HepG2 (cell line): ENCODE measurements around the gene MTURN. TPM values are rescaled to one million over a fixed set of nuclear protein-coding genes. Genes with fewer than 3 reads are reported as not detected.

Experiments
- ATAC-seq: fragments of 200-7000 bp; cut with Tn5 transposase; 3 replicates; pipeline ENCODE4 v1.9.1; 2020; ENCODE audit warnings: mild to moderate bottlenecking, moderate library complexity
- BruUV-seq: library from RNA; stranded (reverse); fragments of 400-500 nt; replicated peaks from 2 replicates; lab custom pipeline; 2021; lab: Mats Ljungman, UMichigan
- CTCF ChIA-PET: fragments of 300-600 bp; formaldehyde crosslinking; extraction: SDS; loops from one replicate; lab custom pipeline; 2021; ENCODE audit warnings: low total read pairs, inconsistent platforms, low intra/inter-chr PET ratio; lab: Yijun Ruan, JAX
- POLR2A ChIA-PET: fragments of 350-600 bp; sonication (Branson Sonifier 250); formaldehyde crosslinking; loops from one replicate; lab custom pipeline; 2020; ENCODE audit warnings: antibody characterized with exemption, inconsistent platforms; lab: Yijun Ruan, JAX
- DNase-seq: peaks from one replicate; pipeline ENCODE4 v3.0.0-alpha.2; 2015; ENCODE audit warnings: low spot score
- FAIRE-seq: peaks from 3 replicates; lab custom pipeline; 2011; peaks lifted over from hg19 to GRCh38; lab: Jason Lieb, UNC
- H2AFZ ChIP-seq: one replicate; pipeline ENCODE4 v1.6.1; 2011; ENCODE audit warnings: low read length, inconsistent platforms
- H3K27ac ChIP-seq: fragments of 300-600 bp; 3 replicates; pipeline ENCODE4 v1.8.0; 2011; ENCODE audit warnings: mixed run types, mild to moderate bottlenecking, mixed read lengths, low read length, inconsistent platforms; ENCODE audit not compliant: insufficient read depth; ENCODE audit errors: extremely low read length
- H3K27me3 ChIP-seq, 2 experiments: fragments of 200-600 bp in 1 of 2; 2 replicates in 1 of 2; 3 replicates in 1 of 2; pipeline versions ENCODE4 v1.6.0 to v1.8.0; 2011; ENCODE audit warnings: low read length in 2 of 2, mild to moderate bottlenecking in 2 of 2, moderate library complexity in 2 of 2, inconsistent platforms in 1 of 2; ENCODE audit not compliant: insufficient read depth in 2 of 2, control insufficient read depth in 1 of 2
- H3K36me3 ChIP-seq, 2 experiments: fragments of 200-600 bp in 1 of 2; replicated peaks in 1 of 2; 2 replicates in 1 of 2; 3 replicates in 1 of 2; pipeline versions ENCODE4 v1.5.1 to v1.8.0; 2011; ENCODE audit warnings: low read length in 2 of 2, inconsistent platforms in 1 of 2; ENCODE audit not compliant: insufficient read depth in 2 of 2, control insufficient read depth in 1 of 2
- H3K4me1 ChIP-seq: 2 replicates; pipeline ENCODE4 v1.5.1; 2012; ENCODE audit warnings: low read length, inconsistent platforms; ENCODE audit not compliant: insufficient read depth
- H3K4me2 ChIP-seq: 2 replicates; pipeline ENCODE4 v1.6.0; 2011; ENCODE audit warnings: low read depth, low read length, inconsistent platforms
- H3K4me3 ChIP-seq, 3 experiments: fragments of 200-600 bp in 1 of 3; sonication (generic), shearing (Covaris generic) in 1 of 3; replicated peaks in 1 of 3; 2 replicates each; pipeline ENCODE4 v1.5.1; 2011 to 2016; ENCODE audit warnings: low read length in 3 of 3, inconsistent platforms in 2 of 3, low read depth in 2 of 3, mild to moderate bottlenecking in 2 of 3, control low read depth in 1 of 3, mixed read lengths in 1 of 3; ENCODE audit not compliant: insufficient read depth in 1 of 3
- H3K79me2 ChIP-seq: one replicate; pipeline ENCODE4 v1.6.1; 2011; ENCODE audit warnings: low read length, inconsistent platforms; ENCODE audit not compliant: insufficient read depth
- H3K9ac ChIP-seq: 2 replicates; pipeline ENCODE4 v1.6.0; 2011; ENCODE audit warnings: mild to moderate bottlenecking, low read depth, low read length, inconsistent platforms; ENCODE audit not compliant: insufficient read depth
- H3K9me3 ChIP-seq: 2 replicates; pipeline ENCODE4 v1.5.1; 2012; ENCODE audit warnings: mild to moderate bottlenecking, low read length
- H4K20me1 ChIP-seq: 2 replicates; pipeline ENCODE4 v1.6.0; 2011; ENCODE audit warnings: inconsistent platforms, mild to moderate bottlenecking, low read length, moderate library complexity; ENCODE audit not compliant: insufficient read depth
- AKAP8 ChIP-seq: sonication (generic); formaldehyde crosslinking; IDR thresholded peaks from 2 replicates; pipeline ENCODE4 v1.5.1; 2020; ENCODE audit warnings: mild to moderate bottlenecking, missing genetic modification reagents
- STAG1 ChIP-seq: sonication (generic); formaldehyde crosslinking; IDR thresholded peaks from 2 replicates; pipeline ENCODE4 v1.4.0; 2020; ENCODE audit warnings: missing genetic modification reagents
- ZNF17 ChIP-seq: sonication (generic); formaldehyde crosslinking; IDR thresholded peaks from 2 replicates; pipeline ENCODE4 v1.5.0; 2020; ENCODE audit warnings: mild to moderate bottlenecking, missing genetic modification reagents
- ZNF251 ChIP-seq: sonication (generic); formaldehyde crosslinking; IDR thresholded peaks from 2 replicates; pipeline ENCODE4 v1.9.0; 2021; ENCODE audit warnings: mild to moderate bottlenecking, missing genetic modification reagents
- ZNF768 ChIP-seq: sonication (generic); formaldehyde crosslinking; IDR thresholded peaks from 2 replicates; pipeline ENCODE4 v1.4.0; 2020; ENCODE audit warnings: missing genetic modification reagents
- WGBS: methylation state at CpG from one replicate; pipeline ENCODE4 v1.1.6; 2017; ENCODE audit warnings: low lambda C conversion rate; 5-methylcytosine and 5-hydroxymethylcytosine counted together
- in situ Hi-C: cut with HindIII; loops from 2 replicates; pipeline ENCODE4 v1.10.0; 2017; ENCODE audit warnings: low pct_unique_long_range_greater_than_20kb; ENCODE audit not compliant: extremely low pct_ligation_motif_present
- intact Hi-C: fragments of 100-400 bp; cut with micrococcal nuclease; formaldehyde crosslinking; loops from one replicate; pipeline ENCODE4 v1.10.0; 2022; ENCODE audit not compliant: unreplicated experiment
- polyA plus RNA-seq, 8 experiments: library from polyadenylated mRNA; depleted of rRNA in 3 of 8; stranded (reverse) in 7 of 8; unstranded in 1 of 8; fragments of >200 nt; fragmentation: Illumina TruSeq in 4 of 8; extraction: Trizol in 4 of 8; gene quantifications; 2 replicates each; pipeline versions ENCODE4 v1.2.1 to v1.2.3, GENCODE V29; 2011 to 2016; ENCODE audit warnings: low read depth in 4 of 8, missing spikeins in 1 of 8, mixed read lengths in 1 of 8; ENCODE audit not compliant: insufficient read depth in 1 of 8
- total RNA-seq, 5 experiments: library from RNA; depleted of rRNA; stranded (reverse); fragments of >200 nt; fragmentation: Illumina TruSeq; extraction: Trizol; gene quantifications; 2 replicates each; pipeline ENCODE4 v1.2.3, GENCODE V29; 2016; ENCODE audit warnings: low read depth in 1 of 5
- TF ChIP-seq, protein P1 (sequence below): sonication (generic); formaldehyde crosslinking; IDR thresholded peaks from 2 replicates; pipeline ENCODE4; 2020; ENCODE audit warnings: missing genetic modification reagents, mild to moderate bottlenecking, borderline replicate concordance
- TF ChIP-seq, protein P2 (sequence below): sonication (generic); formaldehyde crosslinking; IDR thresholded peaks from 2 replicates; pipeline ENCODE4 v1.5.0; 2020; ENCODE audit warnings: mild to moderate bottlenecking, missing genetic modification reagents, moderate library complexity

The MTURN gene
- total and polyA plus RNA-seq, 2 of the 13 experiments (the other 11 are each of a cell fraction or from before 2014, with no cell fraction given): 5.7 to 7.2 TPM

DNA sequence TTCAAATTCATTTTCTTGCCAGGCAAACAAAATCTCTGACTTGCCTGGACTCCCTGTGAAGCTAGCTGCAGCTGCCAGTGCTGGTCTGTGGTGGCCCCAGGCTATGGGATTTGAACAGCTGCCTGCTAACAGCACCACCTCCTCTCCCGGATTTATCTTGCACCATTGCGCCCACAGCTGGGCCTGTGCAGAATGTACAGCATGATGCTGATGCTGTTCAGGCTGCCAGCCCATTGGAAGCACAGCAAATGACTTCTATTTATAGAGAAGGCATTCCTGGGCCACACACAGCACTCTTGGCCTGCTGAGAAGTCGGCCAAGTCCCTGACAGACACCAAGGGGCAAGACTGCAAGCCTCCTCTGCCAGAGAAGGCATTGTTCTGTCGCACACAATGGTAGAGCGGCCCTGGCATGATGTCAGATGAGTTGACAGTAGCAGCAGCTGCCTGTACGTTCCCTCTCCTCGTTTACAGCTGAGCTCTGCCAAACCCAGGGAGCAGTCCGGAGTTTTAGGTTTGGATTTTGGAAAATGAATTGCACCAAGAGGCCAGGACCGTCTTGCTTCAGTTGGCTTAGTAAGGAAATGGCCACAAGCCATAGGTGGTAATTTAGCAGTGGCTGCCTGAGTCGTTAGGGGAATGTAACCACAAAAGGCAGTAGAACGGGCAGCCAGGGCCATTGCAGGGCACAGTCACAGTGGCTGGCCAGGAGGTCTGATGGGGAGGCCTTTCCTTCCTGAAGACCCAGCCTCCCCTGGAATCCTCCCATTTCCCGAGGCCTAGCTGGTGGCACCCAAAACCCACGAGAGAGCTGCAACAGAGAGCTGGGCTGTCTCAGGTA is 38.5 kb downstream of the MTURN start:
- no peak overlapping the region for H3K4me3 ChIP-seq
- no peak overlapping the region for H3K9ac ChIP-seq
- H3K4me2 ChIP-seq: no peak overlapping the region; the same call in 1 of the 2 replicates
- DNase-seq (peak; percentile 20), ATAC-seq (peak; percentile 88), FAIRE-seq (no peak)
- no peaks in the 10 kb centered on the region for H4K20me1 ChIP-seq
- no peak for TF ChIP-seq ZNF251 (CRISPR knock-in tag)
- TF ChIP-seq, protein P1, sequence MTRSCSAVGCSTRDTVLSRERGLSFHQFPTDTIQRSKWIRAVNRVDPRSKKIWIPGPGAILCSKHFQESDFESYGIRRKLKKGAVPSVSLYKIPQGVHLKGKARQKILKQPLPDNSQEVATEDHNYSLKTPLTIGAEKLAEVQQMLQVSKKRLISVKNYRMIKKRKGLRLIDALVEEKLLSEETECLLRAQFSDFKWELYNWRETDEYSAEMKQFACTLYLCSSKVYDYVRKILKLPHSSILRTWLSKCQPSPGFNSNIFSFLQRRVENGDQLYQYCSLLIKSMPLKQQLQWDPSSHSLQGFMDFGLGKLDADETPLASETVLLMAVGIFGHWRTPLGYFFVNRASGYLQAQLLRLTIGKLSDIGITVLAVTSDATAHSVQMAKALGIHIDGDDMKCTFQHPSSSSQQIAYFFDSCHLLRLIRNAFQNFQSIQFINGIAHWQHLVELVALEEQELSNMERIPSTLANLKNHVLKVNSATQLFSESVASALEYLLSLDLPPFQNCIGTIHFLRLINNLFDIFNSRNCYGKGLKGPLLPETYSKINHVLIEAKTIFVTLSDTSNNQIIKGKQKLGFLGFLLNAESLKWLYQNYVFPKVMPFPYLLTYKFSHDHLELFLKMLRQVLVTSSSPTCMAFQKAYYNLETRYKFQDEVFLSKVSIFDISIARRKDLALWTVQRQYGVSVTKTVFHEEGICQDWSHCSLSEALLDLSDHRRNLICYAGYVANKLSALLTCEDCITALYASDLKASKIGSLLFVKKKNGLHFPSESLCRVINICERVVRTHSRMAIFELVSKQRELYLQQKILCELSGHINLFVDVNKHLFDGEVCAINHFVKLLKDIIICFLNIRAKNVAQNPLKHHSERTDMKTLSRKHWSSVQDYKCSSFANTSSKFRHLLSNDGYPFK (CRISPR knock-in tag): no peak
- peak; percentile 20; the same call in 1 of the 2 replicates for TF ChIP-seq ZNF768
- no peak for TF ChIP-seq ZNF17 (CRISPR knock-in tag)
- TF ChIP-seq, protein P2, sequence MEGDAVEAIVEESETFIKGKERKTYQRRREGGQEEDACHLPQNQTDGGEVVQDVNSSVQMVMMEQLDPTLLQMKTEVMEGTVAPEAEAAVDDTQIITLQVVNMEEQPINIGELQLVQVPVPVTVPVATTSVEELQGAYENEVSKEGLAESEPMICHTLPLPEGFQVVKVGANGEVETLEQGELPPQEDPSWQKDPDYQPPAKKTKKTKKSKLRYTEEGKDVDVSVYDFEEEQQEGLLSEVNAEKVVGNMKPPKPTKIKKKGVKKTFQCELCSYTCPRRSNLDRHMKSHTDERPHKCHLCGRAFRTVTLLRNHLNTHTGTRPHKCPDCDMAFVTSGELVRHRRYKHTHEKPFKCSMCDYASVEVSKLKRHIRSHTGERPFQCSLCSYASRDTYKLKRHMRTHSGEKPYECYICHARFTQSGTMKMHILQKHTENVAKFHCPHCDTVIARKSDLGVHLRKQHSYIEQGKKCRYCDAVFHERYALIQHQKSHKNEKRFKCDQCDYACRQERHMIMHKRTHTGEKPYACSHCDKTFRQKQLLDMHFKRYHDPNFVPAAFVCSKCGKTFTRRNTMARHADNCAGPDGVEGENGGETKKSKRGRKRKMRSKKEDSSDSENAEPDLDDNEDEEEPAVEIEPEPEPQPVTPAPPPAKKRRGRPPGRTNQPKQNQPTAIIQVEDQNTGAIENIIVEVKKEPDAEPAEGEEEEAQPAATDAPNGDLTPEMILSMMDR (CRISPR knock-in tag): peak; percentile 50
- no peak for TF ChIP-seq AKAP8 (CRISPR knock-in tag)
- peak; percentile 33 for TF ChIP-seq STAG1 (CRISPR knock-in tag)
- ChIA-PET CTCF (no interaction called here), POLR2A (no interaction called here)
- no peaks in the 10 kb centered on the region for H3K9me3 ChIP-seq
- H2AFZ ChIP-seq: no peak overlapping the region
- intact Hi-C loops: no loop called here
- no TSS peak for BruUV-seq
- in situ Hi-C loops: no loop called here
- H3K4me1 ChIP-seq: peaks cover 14% of the 10 kb centered on the region
- WGBS: 36% methylated on average over 7 of the region's 13 CpGs
- no peaks in the 10 kb centered on the region for H3K36me3 ChIP-seq
- H3K27ac ChIP-seq: no peak overlapping the region
- no peaks in the 10 kb centered on the region for H3K27me3 ChIP-seq
- H3K79me2 ChIP-seq: no peaks in the 10 kb centered on the region
